Fibroblast of lung (primary cell): ENCODE results near the gene QPCTL. TPM values are rescaled to one million over a fixed set of nuclear protein-coding genes. Genes with fewer than 3 reads are reported as not detected.

ENCODE experiments used
- DNase-seq, 2 donors: peaks; one replicate each; pipeline versions ENCODE4 v3.0.0 to v3.0.0-alpha.2; 2010; ENCODE audit warnings: low read depth in 2 of 2
- H2AFZ ChIP-seq: 2 replicates; pipeline ENCODE4 v1.5.1; 2012; ENCODE audit warnings: low read length, control low read depth, inconsistent platforms
- H3K27ac ChIP-seq: 2 replicates; pipeline ENCODE4 v1.5.1; 2011; ENCODE audit warnings: low read length, control low read depth; ENCODE audit not compliant: insufficient read depth
- H3K27me3 ChIP-seq: 2 replicates; pipeline ENCODE4 v1.5.1; 2011; ENCODE audit warnings: mild to moderate bottlenecking, low read length; ENCODE audit not compliant: control insufficient read depth, insufficient read depth
- H3K36me3 ChIP-seq: 2 replicates; pipeline ENCODE4 v1.5.1; 2011; ENCODE audit warnings: low read length; ENCODE audit not compliant: control insufficient read depth, insufficient read depth
- H3K4me1 ChIP-seq: 2 replicates; pipeline ENCODE4 v1.5.1; 2011; ENCODE audit warnings: low read length; ENCODE audit not compliant: control insufficient read depth, insufficient read depth; ENCODE audit errors: extremely low read depth
- H3K4me2 ChIP-seq: 2 replicates; pipeline ENCODE4 v1.5.1; 2011; ENCODE audit warnings: low read length, control low read depth; ENCODE audit not compliant: insufficient read depth; ENCODE audit errors: extremely low read depth
- H3K4me3 ChIP-seq, 4 experiments: fragments of 200-600 bp in 1 of 4; sonication (generic) in 1 of 4; replicated peaks in 1 of 4; 2 replicates each; pipeline ENCODE4 v1.5.1; 2011 to 2016; ENCODE audit warnings: low read length in 4 of 4, low read depth in 3 of 4, mild to moderate bottlenecking in 3 of 4, control low read depth in 2 of 4, inconsistent platforms in 1 of 4, mixed read lengths in 1 of 4; ENCODE audit not compliant: insufficient read depth in 1 of 4; ENCODE audit errors: control extremely low read depth in 1 of 4
- H3K79me2 ChIP-seq: 2 replicates; pipeline ENCODE4 v1.5.1; 2012; ENCODE audit warnings: mild to moderate bottlenecking, low read length, inconsistent platforms; ENCODE audit not compliant: control insufficient read depth, insufficient read depth
- H3K9ac ChIP-seq: 2 replicates; pipeline ENCODE4 v1.5.1; 2011; ENCODE audit warnings: mild to moderate bottlenecking, low read length, control low read depth; ENCODE audit not compliant: insufficient read depth
- H3K9me3 ChIP-seq: 2 replicates; pipeline ENCODE4 v1.5.1; 2012; ENCODE audit warnings: low read depth, low read length; ENCODE audit not compliant: control insufficient read depth, insufficient read depth
- H4K20me1 ChIP-seq: 2 replicates; pipeline ENCODE4 v1.5.1; 2011; ENCODE audit warnings: low read length; ENCODE audit not compliant: control insufficient read depth, insufficient read depth; ENCODE audit errors: extremely low read depth
- EZH2 ChIP-seq: IDR thresholded peaks from 2 replicates; pipeline ENCODE4 v1.5.1; 2012; ENCODE audit warnings: low read length, control low read depth, mild to moderate bottlenecking; ENCODE audit errors: missing control alignments
- polyA plus RNA-seq, 2 donors: library from polyadenylated mRNA; depleted of rRNA in 1 of 2; stranded (reverse) in 1 of 2; unstranded in 1 of 2; fragments of >200 nt; gene quantifications; 2 replicates each; pipeline ENCODE4 v1.2.1, GENCODE V29; 2011 to 2012; ENCODE audit warnings: missing spikeins in 1 of 2
- total RNA-seq: library from RNA; depleted of rRNA; stranded (reverse); fragments of >200 nt; gene quantifications from 2 replicates; pipeline ENCODE4 v1.2.1, GENCODE V29; 2014
- TF ChIP-seq, protein P1 (sequence below), 2 donors: IDR thresholded peaks in 1 of 2; conservative IDR thresholded peaks in 1 of 2; 1 replicate in 1 of 2; 2 replicates in 1 of 2; pipeline ENCODE4 v1.5.1; 2011 to 2012; ENCODE audit warnings: low read length in 2 of 2, control low read depth in 1 of 2, inconsistent platforms in 1 of 2, low read depth in 1 of 2, mild to moderate bottlenecking in 1 of 2

Gene QPCTL
- total and polyA plus RNA-seq, 2 donors (not counting 1 experiment from before 2014, with no cell fraction given) = 5.8 to 9.4 TPM

DNA sequence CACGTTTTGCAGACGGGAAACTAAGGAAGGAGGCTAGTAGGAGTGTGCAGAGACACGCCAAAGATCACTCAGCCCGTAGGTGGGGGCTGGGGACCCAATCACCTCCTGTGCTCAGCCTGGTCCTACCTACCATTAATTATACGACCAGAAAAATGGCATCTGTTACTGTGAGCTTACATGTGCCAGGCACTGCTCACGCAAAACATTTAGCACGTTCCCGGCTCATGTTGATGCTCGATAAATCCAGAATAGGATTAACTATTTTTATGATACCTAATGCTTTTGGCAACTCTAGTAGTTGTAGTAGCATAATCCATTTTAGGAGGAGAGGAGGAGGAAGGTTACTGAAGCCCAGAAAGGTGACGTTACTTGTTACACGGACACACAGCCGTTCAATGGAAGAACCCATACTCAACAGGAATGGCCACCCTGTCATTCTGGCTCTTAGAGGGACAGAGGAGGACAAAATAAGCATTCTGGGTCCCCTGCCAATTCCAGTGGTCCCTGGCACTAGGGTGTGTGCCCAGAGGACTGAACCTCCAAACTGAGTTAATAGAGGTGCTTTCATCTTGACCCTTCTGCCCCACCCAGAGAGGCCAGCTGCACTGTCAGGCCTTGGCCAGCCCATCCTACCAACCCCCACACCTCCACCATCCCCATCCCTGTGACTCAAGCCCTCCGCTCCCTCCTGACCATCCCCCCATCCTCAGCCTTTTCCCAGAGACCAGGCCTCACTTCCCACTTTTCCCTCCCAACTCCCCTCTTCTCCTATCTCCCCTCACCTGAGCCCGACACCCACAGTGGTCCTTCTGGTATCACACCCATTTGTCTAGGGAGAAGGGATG, 48.3 kb upstream of the QPCTL start:
- no peak for DNase-seq
- no peaks in the 10 kb centered on the region for H3K27me3 ChIP-seq
- no peaks in the 10 kb centered on the region for H4K20me1 ChIP-seq
- no peaks in the 10 kb centered on the region for H3K79me2 ChIP-seq
- H3K4me2 ChIP-seq = no peak overlapping the region
- H3K9ac ChIP-seq = no peak overlapping the region
- no peak overlapping the region for H3K27ac ChIP-seq
- no peak overlapping the region for H2AFZ ChIP-seq
- H3K9me3 ChIP-seq = no peaks in the 10 kb centered on the region
- H3K4me3 ChIP-seq = no peak overlapping the region
- H3K36me3 ChIP-seq = no peaks in the 10 kb centered on the region
- H3K4me1 ChIP-seq = peaks cover 6% of the 10 kb centered on the region
- no peak for TF ChIP-seq EZH2
- TF ChIP-seq, protein P1, sequence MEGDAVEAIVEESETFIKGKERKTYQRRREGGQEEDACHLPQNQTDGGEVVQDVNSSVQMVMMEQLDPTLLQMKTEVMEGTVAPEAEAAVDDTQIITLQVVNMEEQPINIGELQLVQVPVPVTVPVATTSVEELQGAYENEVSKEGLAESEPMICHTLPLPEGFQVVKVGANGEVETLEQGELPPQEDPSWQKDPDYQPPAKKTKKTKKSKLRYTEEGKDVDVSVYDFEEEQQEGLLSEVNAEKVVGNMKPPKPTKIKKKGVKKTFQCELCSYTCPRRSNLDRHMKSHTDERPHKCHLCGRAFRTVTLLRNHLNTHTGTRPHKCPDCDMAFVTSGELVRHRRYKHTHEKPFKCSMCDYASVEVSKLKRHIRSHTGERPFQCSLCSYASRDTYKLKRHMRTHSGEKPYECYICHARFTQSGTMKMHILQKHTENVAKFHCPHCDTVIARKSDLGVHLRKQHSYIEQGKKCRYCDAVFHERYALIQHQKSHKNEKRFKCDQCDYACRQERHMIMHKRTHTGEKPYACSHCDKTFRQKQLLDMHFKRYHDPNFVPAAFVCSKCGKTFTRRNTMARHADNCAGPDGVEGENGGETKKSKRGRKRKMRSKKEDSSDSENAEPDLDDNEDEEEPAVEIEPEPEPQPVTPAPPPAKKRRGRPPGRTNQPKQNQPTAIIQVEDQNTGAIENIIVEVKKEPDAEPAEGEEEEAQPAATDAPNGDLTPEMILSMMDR (conservative IDR thresholded peaks at IDR 0.05 in 1 of 2, IDR thresholded peaks at IDR 0.05 in 1 of 2; ENCODE audit: low read depth in 1 of 2, low read length in 2 of 2) = no peak

DNA sequence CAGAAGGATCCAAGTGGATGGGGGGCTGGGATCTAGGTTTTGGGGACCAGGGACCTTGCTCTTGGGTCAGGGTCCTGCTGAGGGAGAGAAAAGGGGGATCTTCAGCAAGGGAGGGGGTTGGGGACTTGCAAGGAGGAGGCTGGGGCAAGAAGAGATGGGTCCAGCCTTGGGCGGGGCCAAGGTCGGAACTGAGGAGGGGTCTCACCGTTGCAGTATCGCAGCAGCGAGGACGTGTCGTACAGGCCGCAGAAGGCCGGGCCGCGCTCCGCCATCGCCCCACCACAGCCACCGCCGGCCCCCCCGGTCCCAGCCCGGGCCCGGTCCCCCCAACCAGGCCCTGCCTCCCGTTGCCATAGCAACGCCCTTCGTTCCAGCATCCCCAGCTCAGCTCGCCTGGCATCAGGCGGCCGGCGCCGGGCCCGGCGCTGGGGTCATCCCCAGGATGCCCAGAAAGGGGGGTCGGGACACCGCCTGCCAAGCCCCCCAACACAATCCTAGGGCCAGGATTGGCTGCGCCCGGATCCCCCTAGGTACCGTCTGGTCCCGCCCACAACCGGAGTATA, 47.3 kb upstream of the QPCTL start:
- Histone ChIP-seq H3K4me2 (no peak overlapping the region), H3K4me1 (peaks cover 6% of the 10 kb centered on the region), H4K20me1 (no peaks in the 10 kb centered on the region), H3K27me3 (no peaks in the 10 kb centered on the region), H3K36me3 (no peaks in the 10 kb centered on the region), H3K9me3 (no peaks in the 10 kb centered on the region), H2AFZ (no peak overlapping the region), H3K79me2 (no peaks in the 10 kb centered on the region), H3K27ac (no peak overlapping the region), H3K9ac (no peak overlapping the region), H3K4me3 (peak overlapping the region in 2 of 4 experiments; percentile 63 to 65)
- TF ChIP-seq EZH2 = no peak
- TF ChIP-seq, protein P1 (conservative IDR thresholded peaks at IDR 0.05 in 1 of 2, IDR thresholded peaks at IDR 0.05 in 1 of 2; ENCODE audit: low read depth in 1 of 2, low read length in 2 of 2) = no peak
- no peak for DNase-seq

DNA sequence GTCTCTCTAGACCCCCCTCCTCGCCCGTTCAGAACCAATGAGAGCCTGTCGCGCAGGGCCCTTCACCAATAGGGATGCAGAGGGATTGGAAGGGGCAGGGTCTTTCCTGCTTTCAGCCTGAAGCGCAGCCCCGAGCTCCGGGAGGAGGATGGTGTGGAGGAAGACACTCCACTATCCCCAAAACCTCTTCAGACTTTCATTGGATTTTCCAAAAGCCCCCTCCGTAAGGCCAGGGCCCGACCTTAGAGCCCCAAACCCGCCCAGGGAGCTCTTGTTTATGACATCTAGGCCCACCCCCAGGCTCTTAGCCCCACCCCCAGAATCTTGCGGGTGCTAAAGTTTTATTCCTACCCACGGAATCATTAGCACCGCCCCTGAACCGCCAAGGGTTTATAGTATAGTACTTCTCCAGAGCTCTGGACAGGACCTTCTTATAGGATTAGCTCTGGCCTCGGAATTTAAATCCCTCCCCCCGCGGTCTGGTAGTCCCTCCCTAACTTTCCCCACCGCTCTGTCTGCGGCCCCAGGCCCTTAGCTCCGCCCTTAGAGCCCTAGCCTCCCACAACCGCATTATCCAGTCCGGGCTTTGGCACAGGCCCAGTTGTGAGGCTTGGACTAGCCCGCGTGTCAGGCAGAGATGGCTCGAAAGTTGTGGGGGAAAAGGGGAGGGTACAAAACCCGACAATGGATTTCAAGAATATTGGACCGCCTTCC, 46.7 kb upstream of the QPCTL start:
- TF ChIP-seq EZH2 = no peak
- TF ChIP-seq, protein P1 (conservative IDR thresholded peaks at IDR 0.05 in 1 of 2, IDR thresholded peaks at IDR 0.05 in 1 of 2; ENCODE audit: low read depth in 1 of 2, low read length in 2 of 2) = no peak
- peak overlapping the region; percentile 19 to 65 (median 54) for H3K4me3 ChIP-seq
- H3K27me3 ChIP-seq = no peaks in the 10 kb centered on the region
- no peak overlapping the region for H3K9ac ChIP-seq
- peaks cover 6% of the 10 kb centered on the region for H3K4me1 ChIP-seq
- peak; percentile 82 to 83 for DNase-seq
- H3K4me2 ChIP-seq = peak overlapping the region; percentile 11
- H4K20me1 ChIP-seq = no peaks in the 10 kb centered on the region
- no peaks in the 10 kb centered on the region for H3K36me3 ChIP-seq
- H3K79me2 ChIP-seq = no peaks in the 10 kb centered on the region
- H3K27ac ChIP-seq = no peak overlapping the region
- no peaks in the 10 kb centered on the region for H3K9me3 ChIP-seq
- H2AFZ ChIP-seq = peak overlapping the region; percentile 20
